ENCODE measurements around the gene ESRRA.
A peak's percentile ranks its signal among the peaks of the same experiment; 100 is the strongest.

Gene ESRRA

GRCh38 chr11:64360448-64360921 lies 55.2 kb downstream of the ESRRA start:
- DNase-seq (ENCODE audit: low read depth) = no peak
- TF ChIP-seq CTCF (conservative IDR thresholded peaks at IDR 0.05; ENCODE audit: low read depth, low read length) = no peak
- H3K4me3 ChIP-seq (ENCODE audit: low read depth, low read length) = peak overlapping the region; percentile 92

DNA sequence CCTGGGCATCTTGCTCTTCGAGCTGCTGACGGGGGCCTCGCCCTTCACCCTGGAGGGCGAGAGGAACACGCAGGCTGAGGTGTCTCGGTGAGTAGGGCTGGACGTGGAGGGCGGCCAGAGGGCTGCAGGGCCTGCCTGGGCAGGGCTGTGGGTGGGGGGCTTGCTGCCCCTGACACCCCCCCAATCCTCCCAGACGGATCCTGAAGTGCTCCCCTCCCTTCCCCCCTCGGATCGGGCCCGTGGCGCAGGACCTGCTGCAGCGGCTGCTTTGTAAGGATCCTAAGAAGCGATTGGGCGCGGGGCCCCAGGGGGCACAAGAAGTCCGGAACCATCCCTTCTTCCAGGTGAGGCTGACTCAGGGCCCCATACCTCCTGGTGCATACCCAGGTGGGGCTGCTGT lies 56.3 kb downstream of the ESRRA start:
- TF ChIP-seq CTCF (conservative IDR thresholded peaks at IDR 0.05; ENCODE audit: low read depth, low read length) = no peak
- H3K4me3 ChIP-seq (ENCODE audit: low read depth, low read length) = no peak overlapping the region
- no peak for DNase-seq (ENCODE audit: low read depth)

DNA sequence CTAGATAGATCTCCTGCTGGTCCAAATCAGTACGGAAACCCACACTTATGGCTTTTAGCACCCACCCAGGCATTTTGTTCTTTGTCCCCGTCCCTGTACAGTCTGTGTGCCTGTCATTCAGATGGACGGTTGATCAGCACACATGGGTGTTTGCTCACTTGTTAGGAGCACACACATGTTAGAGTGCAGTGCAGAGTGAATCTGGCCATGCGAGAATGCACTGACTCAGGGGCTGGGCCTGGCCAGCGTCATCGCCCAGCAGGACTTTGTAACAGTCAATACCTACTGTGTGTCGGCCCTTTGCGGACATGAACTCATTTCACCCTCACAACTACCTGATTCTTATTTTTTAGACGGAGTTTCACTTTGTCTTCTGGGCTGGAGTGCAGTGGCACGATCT lies 57.0 kb downstream of the ESRRA start:
- TF ChIP-seq CTCF (conservative IDR thresholded peaks at IDR 0.05; ENCODE audit: low read depth, low read length) = no peak
- DNase-seq (ENCODE audit: low read depth) = no peak
- no peak overlapping the region for H3K4me3 ChIP-seq (ENCODE audit: low read depth, low read length)

- DNase-seq (ENCODE audit: low read depth) = no peak
- TF ChIP-seq CTCF (conservative IDR thresholded peaks at IDR 0.05; ENCODE audit: low read depth, low read length) = no peak
- H3K4me3 ChIP-seq (ENCODE audit: low read depth, low read length) = no peak overlapping the region
Observed at GRCh38 chr11:64364435-64364834, 59.1 kb downstream of the ESRRA start.

DNA sequence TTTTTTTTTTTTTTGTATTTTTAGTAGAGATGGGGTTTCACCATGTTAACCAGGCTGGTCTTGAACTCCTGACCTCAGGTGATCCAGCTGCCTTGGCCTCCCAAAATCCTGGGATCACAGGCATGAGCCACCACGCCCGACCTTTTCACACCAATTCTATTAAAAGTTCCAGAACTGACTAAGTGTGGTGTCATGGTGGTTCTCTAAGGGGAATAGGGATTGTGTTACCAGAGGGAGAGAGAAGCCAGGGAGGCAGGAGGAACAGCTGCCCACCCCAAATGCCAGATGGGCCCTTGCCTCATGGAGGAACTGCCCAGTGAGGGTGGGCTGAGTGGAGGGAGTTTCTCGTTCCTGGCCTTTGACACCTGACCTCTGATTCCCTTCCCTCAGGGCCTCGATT lies 59.6 kb downstream of the ESRRA start:
- TF ChIP-seq CTCF (conservative IDR thresholded peaks at IDR 0.05; ENCODE audit: low read depth, low read length) = no peak
- no peak overlapping the region for H3K4me3 ChIP-seq (ENCODE audit: low read depth, low read length)
- DNase-seq (ENCODE audit: low read depth) = no peak
